ENCODE data around the gene MBD3. TPM values are rescaled to one million over a fixed set of nuclear protein-coding genes. Genes with fewer than 3 reads are reported as not detected.

The MBD3 gene
- total and polyA plus RNA-seq, 2 donors (not counting 1 experiment from before 2014, with no cell fraction given), result 19.8 to 85.2 TPM

DNA sequence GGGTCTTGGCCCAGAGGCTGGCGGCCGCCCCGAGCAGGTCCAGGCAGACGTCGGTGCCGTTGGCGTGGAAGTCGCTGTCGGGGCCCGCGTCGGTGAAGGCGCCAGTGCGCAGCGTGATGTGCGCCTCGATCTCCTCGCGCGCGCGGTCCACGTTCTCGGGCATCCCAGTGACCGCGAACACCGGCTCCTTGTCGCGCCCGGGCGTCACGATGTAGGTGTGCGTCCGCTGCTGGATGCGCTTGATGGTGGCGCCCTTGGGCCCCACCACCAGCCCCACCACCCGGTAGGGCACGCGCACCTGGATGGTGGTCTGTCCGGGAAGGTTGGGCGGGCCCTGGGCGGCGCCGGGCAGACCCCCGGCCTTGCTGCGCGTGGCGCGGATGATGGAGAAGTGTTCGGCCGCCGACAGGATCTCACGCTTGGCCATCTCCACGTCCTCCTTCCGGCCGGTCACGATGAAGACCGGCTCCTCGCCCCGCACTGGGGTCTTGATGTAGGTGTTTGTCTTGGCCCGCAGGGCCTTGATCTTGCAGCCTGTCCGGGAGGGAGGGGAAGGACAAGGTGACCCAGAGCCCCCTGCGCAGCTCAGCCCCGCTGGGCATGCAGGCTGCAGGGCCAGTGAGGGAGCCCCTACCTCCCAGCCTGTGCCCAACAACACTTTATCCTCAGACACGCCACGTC lies 36.1 kb downstream of the MBD3 start:
- Histone ChIP-seq H3K4me2 (ENCODE audit: extremely low read depth, insufficient read depth, low read length) (no peak overlapping the region), H4K20me1 (ENCODE audit: control insufficient read depth, extremely low read depth, insufficient read depth, low read length) (peaks cover 2% of the 10 kb centered on the region), H3K27me3 (ENCODE audit: control insufficient read depth, insufficient read depth, low read length) (no peaks in the 10 kb centered on the region), H2AFZ (ENCODE audit: low read length) (no peak overlapping the region), H3K4me1 (ENCODE audit: control insufficient read depth, extremely low read depth, insufficient read depth, low read length) (no peaks in the 10 kb centered on the region), H3K4me3 (replicated peaks in 1 of 4; ENCODE audit: control extremely low read depth in 1 of 4, insufficient read depth in 1 of 4, low read depth in 3 of 4, low read length in 4 of 4) (no peak overlapping the region), H3K9ac (ENCODE audit: insufficient read depth, low read length) (no peak overlapping the region), H3K27ac (ENCODE audit: insufficient read depth, low read length) (no peak overlapping the region), H3K9me3 (ENCODE audit: control insufficient read depth, insufficient read depth, low read depth, low read length) (no peaks in the 10 kb centered on the region), H3K79me2 (ENCODE audit: control insufficient read depth, insufficient read depth, low read length) (peaks cover 22% of the 10 kb centered on the region), H3K36me3 (ENCODE audit: control insufficient read depth, insufficient read depth, low read length) (peaks cover 5% of the 10 kb centered on the region)
- no peak for DNase-seq (ENCODE audit: low read depth in 2 of 2)
- no peak for TF ChIP-seq EZH2 (IDR thresholded peaks at IDR 0.05; ENCODE audit: low read length, missing control alignments)
- TF ChIP-seq, protein P1, sequence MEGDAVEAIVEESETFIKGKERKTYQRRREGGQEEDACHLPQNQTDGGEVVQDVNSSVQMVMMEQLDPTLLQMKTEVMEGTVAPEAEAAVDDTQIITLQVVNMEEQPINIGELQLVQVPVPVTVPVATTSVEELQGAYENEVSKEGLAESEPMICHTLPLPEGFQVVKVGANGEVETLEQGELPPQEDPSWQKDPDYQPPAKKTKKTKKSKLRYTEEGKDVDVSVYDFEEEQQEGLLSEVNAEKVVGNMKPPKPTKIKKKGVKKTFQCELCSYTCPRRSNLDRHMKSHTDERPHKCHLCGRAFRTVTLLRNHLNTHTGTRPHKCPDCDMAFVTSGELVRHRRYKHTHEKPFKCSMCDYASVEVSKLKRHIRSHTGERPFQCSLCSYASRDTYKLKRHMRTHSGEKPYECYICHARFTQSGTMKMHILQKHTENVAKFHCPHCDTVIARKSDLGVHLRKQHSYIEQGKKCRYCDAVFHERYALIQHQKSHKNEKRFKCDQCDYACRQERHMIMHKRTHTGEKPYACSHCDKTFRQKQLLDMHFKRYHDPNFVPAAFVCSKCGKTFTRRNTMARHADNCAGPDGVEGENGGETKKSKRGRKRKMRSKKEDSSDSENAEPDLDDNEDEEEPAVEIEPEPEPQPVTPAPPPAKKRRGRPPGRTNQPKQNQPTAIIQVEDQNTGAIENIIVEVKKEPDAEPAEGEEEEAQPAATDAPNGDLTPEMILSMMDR (conservative IDR thresholded peaks at IDR 0.05 in 1 of 2, IDR thresholded peaks at IDR 0.05 in 1 of 2; ENCODE audit: low read depth in 1 of 2, low read length in 2 of 2), result no peak

GRCh38 chr19:1555487-1556389 lies 36.9 kb downstream of the MBD3 start:
- Histone ChIP-seq H4K20me1 (ENCODE audit: control insufficient read depth, extremely low read depth, insufficient read depth, low read length) (no peaks in the 10 kb centered on the region), H2AFZ (ENCODE audit: low read length) (no peak overlapping the region)

DNA sequence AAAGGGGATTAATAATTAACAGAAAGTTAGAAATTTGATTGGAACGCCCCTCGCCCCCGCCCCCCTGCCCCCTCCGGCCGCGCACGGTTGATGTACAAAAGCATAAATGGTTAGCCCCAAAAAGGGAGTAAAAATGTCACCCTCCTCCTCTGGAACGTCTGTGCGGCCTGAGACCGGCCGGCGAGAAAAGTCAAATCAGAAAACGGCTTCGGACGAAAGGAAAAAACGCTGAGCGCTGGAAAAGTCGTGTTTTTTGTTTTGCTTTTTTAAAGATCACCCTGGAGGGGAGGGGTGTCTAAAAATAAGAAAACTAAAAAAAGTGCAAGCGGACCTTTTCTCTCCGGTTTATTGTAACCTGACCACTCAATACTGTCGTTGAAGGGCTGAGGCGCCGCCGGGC lies 37.7 kb downstream of the MBD3 start:
- no peaks in the 10 kb centered on the region for H3K4me1 ChIP-seq (ENCODE audit: control insufficient read depth, extremely low read depth, insufficient read depth, low read length)
- TF ChIP-seq, protein P1 (conservative IDR thresholded peaks at IDR 0.05 in 1 of 2, IDR thresholded peaks at IDR 0.05 in 1 of 2; ENCODE audit: low read depth in 1 of 2, low read length in 2 of 2), result no peak
- TF ChIP-seq EZH2 (IDR thresholded peaks at IDR 0.05; ENCODE audit: low read length, missing control alignments), result no peak
- no peak overlapping the region for H3K4me2 ChIP-seq (ENCODE audit: extremely low read depth, insufficient read depth, low read length)
- no peak for DNase-seq (ENCODE audit: low read depth in 2 of 2)
- no peak overlapping the region for H2AFZ ChIP-seq (ENCODE audit: low read length)
- peaks cover 5% of the 10 kb centered on the region for H3K36me3 ChIP-seq (ENCODE audit: control insufficient read depth, insufficient read depth, low read length)
- H3K4me3 ChIP-seq (replicated peaks in 1 of 4; ENCODE audit: control extremely low read depth in 1 of 4, insufficient read depth in 1 of 4, low read depth in 3 of 4, low read length in 4 of 4), result no peak overlapping the region
- H3K9me3 ChIP-seq (ENCODE audit: control insufficient read depth, insufficient read depth, low read depth, low read length), result no peaks in the 10 kb centered on the region
- H4K20me1 ChIP-seq (ENCODE audit: control insufficient read depth, extremely low read depth, insufficient read depth, low read length), result no peaks in the 10 kb centered on the region
- no peak overlapping the region for H3K9ac ChIP-seq (ENCODE audit: insufficient read depth, low read length)
- peaks cover 6% of the 10 kb centered on the region for H3K79me2 ChIP-seq (ENCODE audit: control insufficient read depth, insufficient read depth, low read length)
- no peaks in the 10 kb centered on the region for H3K27me3 ChIP-seq (ENCODE audit: control insufficient read depth, insufficient read depth, low read length)
- no peak overlapping the region for H3K27ac ChIP-seq (ENCODE audit: insufficient read depth, low read length)

More at GRCh38 chr19:1555487-1556389, 36.9 kb downstream of the MBD3 start:
- H3K4me2 ChIP-seq (ENCODE audit: extremely low read depth, insufficient read depth, low read length), result no peak overlapping the region
- no peak overlapping the region for H3K9ac ChIP-seq (ENCODE audit: insufficient read depth, low read length)
- no peak for TF ChIP-seq EZH2 (IDR thresholded peaks at IDR 0.05; ENCODE audit: low read length, missing control alignments)
- TF ChIP-seq, protein P1 (conservative IDR thresholded peaks at IDR 0.05 in 1 of 2, IDR thresholded peaks at IDR 0.05 in 1 of 2; ENCODE audit: low read depth in 1 of 2, low read length in 2 of 2), result no peak
- no peaks in the 10 kb centered on the region for H3K9me3 ChIP-seq (ENCODE audit: control insufficient read depth, insufficient read depth, low read depth, low read length)
- DNase-seq (ENCODE audit: low read depth in 2 of 2), result no peak
- H3K4me1 ChIP-seq (ENCODE audit: control insufficient read depth, extremely low read depth, insufficient read depth, low read length), result no peaks in the 10 kb centered on the region
- peaks cover 5% of the 10 kb centered on the region for H3K36me3 ChIP-seq (ENCODE audit: control insufficient read depth, insufficient read depth, low read length)
- no peak overlapping the region for H3K27ac ChIP-seq (ENCODE audit: insufficient read depth, low read length)
- H3K27me3 ChIP-seq (ENCODE audit: control insufficient read depth, insufficient read depth, low read length), result no peaks in the 10 kb centered on the region
- peaks cover 14% of the 10 kb centered on the region for H3K79me2 ChIP-seq (ENCODE audit: control insufficient read depth, insufficient read depth, low read length)
- H3K4me3 ChIP-seq (replicated peaks in 1 of 4; ENCODE audit: control extremely low read depth in 1 of 4, insufficient read depth in 1 of 4, low read depth in 3 of 4, low read length in 4 of 4), result no peak overlapping the region

Measured in fibroblast of lung (primary cell).